SK-MEL-5 (cell line): ENCODE data around the gene TENT4B. TPM values are rescaled to one million over a fixed set of nuclear protein-coding genes. Genes with fewer than 3 reads are reported as not detected.
A peak's percentile ranks its signal among the peaks of the same experiment; 100 is the strongest.
"Not testable (repeated sequence)": the region's sequence is repeated elsewhere in the genome, so short reads cannot be mapped to it uniquely, and the experiment has no call there.

Experiments used
- DNase-seq: peaks from one replicate; pipeline ENCODE4 v3.0.0-alpha.2; 2016; ENCODE audit warnings: low read depth, low spot score
- in situ Hi-C: cut with HindIII; loops from 2 replicates; pipeline ENCODE4 v1.10.0; 2016; ENCODE audit warnings: low sequenced_read_pairs, high pct_unique_total_duplicates, low pct_unique_long_range_greater_than_20kb
- polyA plus RNA-seq, 2 experiments: library from polyadenylated mRNA; depleted of rRNA; stranded (reverse); fragments of >200 nt; gene quantifications; 2 replicates each; pipeline ENCODE4 v1.2.3, GENCODE V29; 2015
- total RNA-seq: library from RNA; depleted of rRNA; stranded (reverse); fragments of >200 nt; shearing (Covaris generic); gene quantifications from 2 replicates; pipeline ENCODE4 v1.2.3, GENCODE V29; 2014; rRNA removed

Gene TENT4B
- 6.0 and 7.2 TPM in 2 replicates for total RNA-seq
- 6.3 and 10.3 TPM in 2 replicates for polyA plus RNA-seq (2015; cell fraction: cytosol; rRNA removed)
- polyA plus RNA-seq (2015; cell fraction: nucleus; rRNA removed), result 10.7 and 12.6 TPM in 2 replicates

- in situ Hi-C loops, result no loop called here
- DNase-seq, result peak; percentile 78
Observed at GRCh38 chr16:50152807-50153595, at the start of gene TENT4B. Gene TENT4B (plus strand): TSS chr16:50153306. CDS start chr16:50153622, 316 bp downstream.

- in situ Hi-C loops, result no loop called here
- no peak for DNase-seq
Observed at GRCh38 chr16:50103764-50104163, 49.3 kb upstream of the TENT4B start.

DNA sequence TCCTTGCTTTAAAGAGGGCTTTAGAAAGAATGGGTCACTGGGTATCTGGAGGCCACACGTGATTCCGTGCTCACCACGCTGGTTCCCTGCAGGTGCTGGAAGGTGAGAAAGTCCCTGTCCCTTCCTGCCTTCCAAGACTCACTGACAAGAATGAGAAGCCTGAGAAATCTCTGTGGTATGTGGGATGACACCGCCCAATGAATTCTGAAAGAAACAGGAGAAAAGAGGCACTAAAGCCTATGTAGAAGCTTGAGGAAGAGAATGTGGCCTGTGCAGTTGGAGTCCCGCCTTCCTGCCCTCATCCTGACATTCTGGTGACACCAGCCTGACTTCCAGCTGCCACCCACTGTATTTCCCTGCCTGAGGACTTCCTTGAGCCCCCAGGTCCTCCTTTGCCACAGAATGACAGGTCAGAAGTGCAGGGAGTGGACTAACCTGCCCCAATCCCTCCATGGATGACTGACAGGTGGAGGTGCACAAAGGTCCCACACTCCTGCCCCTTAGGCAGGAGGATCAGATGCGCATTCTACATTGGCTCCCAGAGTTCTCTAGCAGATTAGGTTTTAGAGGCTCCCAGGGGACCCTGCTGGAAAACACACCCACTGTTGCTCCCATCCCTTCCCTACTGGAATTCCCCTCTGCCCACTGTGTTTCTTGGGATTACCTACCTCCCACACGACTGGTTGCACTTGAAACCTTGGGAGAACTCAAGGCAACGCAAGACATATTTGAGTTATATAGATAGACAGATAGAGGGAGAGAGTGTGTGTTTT is 38.6 kb upstream of the TENT4B start:
- in situ Hi-C loops, result no loop called here
- no peak for DNase-seq

GRCh38 chr16:50120711-50121110 is 32.4 kb upstream of the TENT4B start:
- no peak for DNase-seq
- in situ Hi-C loops, result no loop called here

- no peak for DNase-seq
- in situ Hi-C loops, result no loop called here
Observed at GRCh38 chr16:50121278-50121677, 31.8 kb upstream of the TENT4B start.

DNA sequence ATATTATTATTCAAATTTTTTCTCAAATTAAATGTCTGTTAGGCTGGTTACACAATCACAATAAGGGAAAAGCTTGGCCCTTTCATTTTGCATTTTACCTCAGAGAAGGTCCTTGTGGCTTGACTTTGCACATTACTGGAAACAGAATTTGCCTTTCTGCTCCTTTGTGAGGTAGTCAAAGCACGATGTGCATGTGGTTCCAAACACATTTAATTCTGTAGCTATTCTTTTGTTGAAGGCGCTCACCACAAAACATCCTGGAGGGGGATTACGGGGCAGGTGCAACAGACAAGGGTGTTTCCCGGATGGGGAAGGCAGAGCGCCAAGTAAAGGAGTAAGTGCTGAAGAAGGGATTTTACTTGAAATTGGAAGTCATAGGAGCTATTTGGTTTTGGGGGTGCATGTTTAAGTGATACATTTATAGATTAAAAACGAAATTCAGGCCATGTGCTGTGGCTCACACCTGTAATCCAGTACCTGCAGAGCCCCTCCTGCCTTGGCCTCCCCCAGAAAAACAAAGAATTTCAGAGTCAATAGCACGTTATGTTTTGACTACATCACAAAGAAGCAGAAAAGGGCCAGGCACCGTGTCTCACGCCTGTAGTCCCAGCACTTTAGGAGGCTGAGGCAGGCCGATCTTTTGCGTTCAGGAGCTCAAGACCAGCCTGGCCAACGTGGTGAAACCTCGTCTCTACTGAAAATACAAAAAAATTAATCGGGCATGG is 31.2 kb upstream of the TENT4B start:
- in situ Hi-C loops, result no loop called here
- DNase-seq, result no peak

- DNase-seq, result no peak
- in situ Hi-C loops, result no loop called here
Observed at GRCh38 chr16:50123417-50123816, 29.7 kb upstream of the TENT4B start.

- in situ Hi-C loops, result no loop called here
Observed at GRCh38 chr16:50124769-50125168, 28.3 kb upstream of the TENT4B start.

GRCh38 chr16:50126183-50126582 is 26.9 kb upstream of the TENT4B start:
- in situ Hi-C loops, result no loop called here
- DNase-seq, result no peak

More at GRCh38 chr16:50124769-50125168, 28.3 kb upstream of the TENT4B start:
- no peak for DNase-seq

DNA sequence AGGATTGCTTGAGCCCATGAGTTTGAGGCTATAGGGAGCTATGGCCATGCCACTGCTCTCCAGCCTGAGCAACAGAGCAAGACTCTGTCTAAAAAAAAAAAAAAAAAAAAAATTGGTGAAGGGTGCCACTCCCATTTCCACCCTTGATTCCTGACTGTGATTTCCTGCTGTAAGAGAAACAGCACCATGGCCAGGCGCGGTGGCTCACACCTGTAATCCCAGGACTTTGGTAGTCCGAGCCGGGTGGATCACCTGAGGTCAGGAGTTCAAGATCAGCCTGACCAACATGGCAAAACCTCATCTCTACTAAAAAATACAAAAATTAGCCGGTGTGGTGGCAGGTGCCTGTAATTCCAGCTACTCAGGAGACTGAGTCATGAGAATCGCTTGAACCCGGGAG is 20.5 kb upstream of the TENT4B start:
- in situ Hi-C loops, DNase-seq: not testable (repeated sequence)

DNA sequence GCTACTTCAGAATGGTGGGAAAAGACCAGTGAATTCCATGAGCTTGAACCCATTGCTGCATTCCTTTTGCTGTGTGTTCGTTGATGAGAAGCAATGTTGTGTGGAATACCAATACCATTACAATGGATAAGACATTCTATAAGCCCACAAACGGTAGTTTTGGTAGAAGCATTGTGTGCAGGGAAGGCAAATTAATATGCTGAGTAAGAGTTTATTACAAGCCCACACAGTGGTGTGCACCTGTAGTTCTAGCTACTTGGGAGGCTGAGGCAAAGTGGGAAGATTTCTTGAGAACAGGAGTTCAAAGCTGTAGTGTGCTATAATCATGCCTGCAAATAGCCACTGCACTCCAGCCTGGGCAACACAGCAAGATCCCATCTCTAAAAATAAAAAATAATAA is 19.9 kb upstream of the TENT4B start:
- no peak for DNase-seq
- in situ Hi-C loops, result no loop called here

- in situ Hi-C loops, result no loop called here
- peak; percentile 21 for DNase-seq
Observed at GRCh38 chr16:50136399-50136798, 16.7 kb upstream of the TENT4B start.

GRCh38 chr16:50137268-50137667 is 15.8 kb upstream of the TENT4B start:
- in situ Hi-C loops, result no loop called here
- DNase-seq, result no peak

DNA sequence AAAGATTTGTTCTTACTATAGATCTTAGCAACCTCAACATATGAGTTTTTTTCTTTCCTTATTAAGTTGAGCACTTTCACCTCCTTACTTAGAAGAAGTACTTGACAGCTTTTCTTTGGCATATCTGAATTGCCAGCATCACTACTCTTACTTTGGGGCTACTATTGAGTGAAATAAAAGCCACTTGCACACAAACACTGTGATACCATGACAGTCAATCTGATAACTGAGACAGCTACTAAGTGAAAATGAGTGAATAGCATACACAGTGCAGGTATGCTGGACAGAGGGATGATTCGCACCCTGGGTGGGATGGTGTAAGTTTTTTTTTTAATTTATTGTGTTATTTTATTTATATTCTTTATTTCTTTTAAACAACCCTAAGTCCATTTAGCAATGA is 13.5 kb upstream of the TENT4B start:
- in situ Hi-C loops, result no loop called here
- DNase-seq, result no peak

DNA sequence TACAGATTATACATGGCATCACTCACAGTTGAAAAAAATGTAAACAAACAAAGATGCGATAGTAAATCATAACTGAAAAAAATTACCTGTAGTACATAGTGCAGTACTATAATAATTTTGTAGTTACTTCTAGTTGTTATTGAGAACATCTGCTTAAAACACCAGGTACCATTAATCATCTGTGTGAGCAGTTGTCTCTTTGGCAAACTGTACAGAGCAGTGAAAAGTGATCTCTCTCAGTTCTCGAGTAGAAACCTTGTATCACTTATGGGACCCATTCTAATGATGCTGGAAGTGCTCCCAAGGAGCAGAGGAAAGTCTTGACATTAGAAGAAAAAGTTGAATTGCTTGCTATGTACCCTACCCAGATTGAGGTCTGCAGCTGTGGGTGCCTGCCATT is 8.9 kb upstream of the TENT4B start:
- no peak for DNase-seq
- in situ Hi-C loops, result no loop called here

DNA sequence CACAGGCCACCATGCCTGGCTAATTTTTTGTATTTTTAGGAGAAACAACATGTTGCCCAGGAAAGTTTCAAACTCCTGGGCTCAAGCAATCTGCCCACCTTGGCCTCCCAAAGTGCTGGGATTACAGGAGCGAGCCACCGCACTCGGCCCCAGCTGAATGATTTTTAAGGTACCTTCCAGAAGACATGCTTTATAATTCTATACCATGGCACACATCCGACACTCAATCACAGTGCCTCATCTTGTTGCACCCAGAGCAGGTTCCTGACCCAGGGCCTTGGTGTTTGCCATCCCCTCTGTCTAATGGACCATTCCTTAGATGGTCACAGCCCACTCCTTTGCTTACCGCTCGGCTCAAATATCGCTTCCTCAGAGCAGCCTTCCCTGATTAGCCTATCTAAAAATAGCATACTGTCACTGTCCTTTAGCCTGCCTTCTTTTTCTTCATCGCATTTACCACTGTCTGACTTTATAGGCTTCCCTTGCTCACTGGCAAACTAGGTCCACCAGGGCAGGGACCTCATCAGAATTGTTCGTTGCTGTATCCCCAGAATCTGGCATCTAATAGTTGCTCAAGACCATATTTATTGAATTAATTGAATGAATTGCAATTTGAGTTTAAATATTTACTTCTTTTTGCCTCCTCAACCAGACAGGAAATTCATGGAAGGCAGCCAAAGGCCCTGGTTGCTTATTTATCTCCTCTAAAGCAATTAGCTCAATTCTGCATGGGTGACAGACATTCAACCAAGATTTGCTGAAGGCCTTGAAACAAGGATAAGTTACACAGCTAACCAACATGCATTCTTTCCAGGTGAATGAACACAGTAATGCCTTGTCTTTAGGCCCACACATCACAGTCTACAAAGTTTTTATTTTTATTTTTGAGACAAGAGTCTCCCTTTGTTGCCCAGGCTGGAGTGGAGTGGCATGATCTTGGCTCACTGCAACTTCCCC is 6.3 kb upstream of the TENT4B start:
- peak; percentile 46 for DNase-seq
- in situ Hi-C loops, result no loop called here

DNA sequence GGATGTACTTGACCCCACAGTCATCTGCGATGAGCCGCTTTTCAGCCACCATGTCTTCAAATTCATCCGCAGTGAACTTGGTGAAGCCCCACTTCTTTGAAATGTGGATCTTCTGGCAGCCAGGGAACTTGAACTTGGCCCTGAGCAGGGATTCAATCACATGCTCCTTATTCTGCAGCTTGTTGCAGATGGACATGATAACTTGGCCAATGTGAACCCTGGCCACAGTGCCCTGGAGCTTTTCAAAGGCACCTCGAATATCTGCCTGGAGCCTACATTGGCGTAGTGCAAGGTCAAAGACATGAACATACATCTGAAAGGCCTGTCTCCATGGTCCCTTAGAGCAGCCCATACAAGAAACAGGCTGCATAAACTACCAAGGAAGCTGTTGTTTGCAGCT is 1.8 kb upstream of the TENT4B start:
- in situ Hi-C loops, result no loop called here
- DNase-seq, result no peak
